LNCAP (cell line): ENCODE data around the gene TIPARP.

Experiments
- CTCF ChIP-seq: fragments of 450-650 bp; IDR thresholded peaks from 2 replicates; pipeline ENCODE4 v1.5.1; 2017; ENCODE audit warnings: mild to moderate bottlenecking

TIPARP gene

DNA sequence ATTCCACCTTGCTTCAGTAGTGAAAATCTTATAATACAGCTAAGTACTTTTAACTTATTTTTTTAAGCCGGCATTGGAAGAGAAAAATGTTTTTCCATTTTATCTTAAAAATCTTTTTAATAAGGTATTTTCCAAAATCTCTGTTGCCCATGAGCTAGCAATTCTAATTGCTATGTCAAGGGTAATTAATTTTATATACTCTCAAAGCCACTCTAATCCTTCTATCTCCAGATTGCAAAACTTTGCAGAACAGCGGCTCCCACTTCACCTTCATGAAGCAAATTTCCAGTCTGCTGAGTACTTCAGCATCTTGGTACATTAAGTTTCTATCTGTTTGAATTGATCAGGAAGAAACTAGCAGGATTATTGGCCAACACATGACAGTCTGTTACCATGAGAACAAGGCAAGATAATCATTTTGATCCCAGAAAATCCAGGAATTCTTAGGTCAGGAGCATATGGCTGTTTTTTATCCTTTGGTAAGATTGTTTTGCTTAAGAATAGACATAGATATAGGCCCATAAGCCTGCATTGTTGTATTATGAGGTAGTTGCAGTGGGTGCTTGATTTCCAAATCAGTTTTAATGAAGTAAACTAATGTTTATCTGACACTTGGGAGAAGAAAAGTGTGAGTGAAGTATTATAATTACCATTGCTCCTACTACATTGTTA lies 6.0 kb downstream of the TIPARP start:
- no peak for TF ChIP-seq CTCF

DNA sequence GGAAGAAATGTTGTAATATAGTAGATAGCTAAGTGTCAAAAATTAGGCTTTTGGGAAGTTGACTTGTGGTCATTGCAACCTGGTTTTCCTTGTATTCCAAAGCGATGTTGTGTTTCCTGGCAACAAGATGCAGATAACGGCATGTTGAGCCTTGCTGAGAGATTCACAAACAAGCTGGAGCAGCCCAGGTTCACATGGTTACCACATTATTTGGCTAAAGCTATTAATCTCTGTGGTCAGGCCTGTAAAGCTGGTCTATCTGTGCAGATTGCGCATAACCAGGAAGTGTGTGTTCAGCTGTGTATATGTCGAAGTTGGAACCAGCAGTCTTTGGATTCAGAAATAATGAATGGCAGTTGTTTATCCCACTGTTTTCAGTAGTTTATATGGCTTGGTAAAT lies 6.6 kb downstream of the TIPARP start:
- TF ChIP-seq CTCF = no peak

GRCh38 chr3:156682501-156682900 lies 8.1 kb downstream of the TIPARP start:
- TF ChIP-seq CTCF = no peak

- no peak for TF ChIP-seq CTCF
Measured at GRCh38 chr3:156682963-156683362, 8.6 kb downstream of the TIPARP start.

GRCh38 chr3:156685198-156685597 lies 10.8 kb downstream of the TIPARP start:
- TF ChIP-seq CTCF = no peak

- no peak for TF ChIP-seq CTCF
Measured at GRCh38 chr3:156685752-156686151, 11.4 kb downstream of the TIPARP start.

DNA sequence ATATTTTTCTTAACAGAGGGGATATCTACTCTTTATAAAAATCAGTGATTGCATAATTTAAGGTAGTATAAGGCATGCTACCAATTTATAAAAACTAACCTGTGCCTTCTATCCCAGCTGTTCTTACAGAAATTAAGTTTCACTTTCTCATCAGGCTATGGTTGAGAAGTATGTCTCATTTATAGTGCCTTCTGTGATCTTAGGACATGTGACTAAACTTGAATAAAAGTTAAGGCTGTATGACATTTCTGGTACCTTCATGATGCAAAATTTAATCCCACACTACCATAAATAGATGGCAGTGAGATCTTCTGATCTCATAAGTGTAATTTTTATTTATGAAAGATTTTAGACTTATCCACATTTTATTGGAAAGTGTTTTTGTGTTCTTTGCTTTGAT lies 12.6 kb downstream of the TIPARP start:
- TF ChIP-seq CTCF = no peak
